ENCODE results near the gene CCDC78. TPM values are rescaled to one million over a fixed set of nuclear protein-coding genes. Genes with fewer than 3 reads are reported as not detected.

Gene CCDC78
- total RNA-seq, 1 experiment from 2014 or later = 20.2 TPM

- ATAC-seq (no peak), DNase-seq (ENCODE audit: low spot score) (no peak)
- ChIA-PET POLR2A (interaction anchor here (0.6 to 1.2 kb wide), 3 partner anchors 8 to 65 kb away, joined by 3 read pairs; no protein-coding TSS in a partner anchor), CTCF (interaction anchor here (0.8 to 6.9 kb wide), 13 partner anchors 8 to 347 kb away, joined by 3 to 90 read pairs (median 5); partner anchors contain the start of genes CHTF18, CIAO3, GNG13 and METRN)
- Mint-ChIP-seq H3K4me3 (peak overlapping the region; percentile 54), H3K27me3 (ENCODE audit: low read depth) (peaks cover 2% of the 10 kb centered on the region; the same call in 1 of the 2 replicates), H3K9me3 (no peaks in the 10 kb centered on the region), H3K36me3 (no peaks in the 10 kb centered on the region; the same call in 1 of the 2 replicates), H3K27ac (no peak overlapping the region), H3K4me1 (no peaks in the 10 kb centered on the region)
- TF ChIP-seq AFF4 (CRISPR knock-in tag; IDR thresholded peaks at IDR 0.05; ENCODE audit: borderline replicate concordance) (no peak), FOXP4 (CRISPR knock-in tag; IDR thresholded peaks at IDR 0.05) (no peak; the same call in 1 of the 2 replicates), HMGA2 (CRISPR knock-in tag; IDR thresholded peaks at IDR 0.05) (no peak), ZNF532 (CRISPR knock-in tag; IDR thresholded peaks at IDR 0.05; ENCODE audit: borderline replicate concordance) (no peak), GABPB1 (CRISPR knock-in tag; IDR thresholded peaks at IDR 0.05) (no peak), GTF2I (CRISPR knock-in tag; conservative IDR thresholded peaks at IDR 0.05) (no peak), CTCF (IDR thresholded peaks at IDR 0.05) (no peak), CREM (CRISPR knock-in tag; IDR thresholded peaks at IDR 0.05) (0 out of 2 replicates have a peak, but pooled peaks have one; percentile 26), ZBTB43 (CRISPR knock-in tag; IDR thresholded peaks at IDR 0.05) (peak; percentile 23; the same call in 1 of the 2 replicates), MXD4 (CRISPR knock-in tag; IDR thresholded peaks at IDR 0.05; ENCODE audit: borderline replicate concordance) (no peak), JUN (CRISPR knock-in tag; IDR thresholded peaks at IDR 0.05) (0 out of 2 replicates have a peak, but pooled peaks have one; percentile 8), RELA (CRISPR knock-in tag; IDR thresholded peaks at IDR 0.05; ENCODE audit: borderline replicate concordance) (no peak), SOX15 (CRISPR knock-in tag; IDR thresholded peaks at IDR 0.05) (no peak), SP1 (CRISPR knock-in tag; conservative IDR thresholded peaks at IDR 0.05) (0 out of 2 replicates have a peak, but pooled peaks have one; percentile 0), ZNF281 (CRISPR knock-in tag; IDR thresholded peaks at IDR 0.05) (no peak), ZNF423 (CRISPR knock-in tag; IDR thresholded peaks at IDR 0.05) (peak; percentile 45; the same call in 1 of the 2 replicates), USF1 (CRISPR knock-in tag; IDR thresholded peaks at IDR 0.05) (peak; percentile 56; the same call in 1 of the 2 replicates), USF2 (CRISPR knock-in tag; IDR thresholded peaks at IDR 0.05) (peak; percentile 48)
Observed at GRCh38 chr16:727291-727977, 1.2 kb upstream of the CCDC78 start.

Measured in WTC11 (cell line).